Spleen (tissue), 7 donors: ENCODE results near the gene NADK2.

ENCODE experiments used
- POLR2AphosphoS5 ChIP-seq, 3 donors: sonication (generic); formaldehyde crosslinking; IDR thresholded peaks; one replicate each; pipeline ENCODE4 v1.5.1; 2017; ENCODE audit warnings: antibody characterized with exemption in 3 of 3
- TF ChIP-seq, protein P1 (sequence below), 11 experiments: fragments of 200-600 bp in 7 of 11; fragments of 450-650 bp in 4 of 11; sonication (generic) in 4 of 11; IDR thresholded peaks in 8 of 11; conservative IDR thresholded peaks in 3 of 11; 1 replicate in 7 of 11; 2 replicates in 4 of 11; pipeline versions ENCODE4 v1.4.0 to v1.8.0; 2016 to 2021; ENCODE audit warnings: antibody characterized with exemption in 11 of 11, inconsistent platforms in 4 of 11, mild to moderate bottlenecking in 1 of 11
- donor health status: DM: no; HTN: no; CAD: no; lungs with moderate emphysema.
- donor health status: DM: no; HTN: no; CAD: no.
- donor health status: DM: no; HTN: no; CAD: no.

DNA sequence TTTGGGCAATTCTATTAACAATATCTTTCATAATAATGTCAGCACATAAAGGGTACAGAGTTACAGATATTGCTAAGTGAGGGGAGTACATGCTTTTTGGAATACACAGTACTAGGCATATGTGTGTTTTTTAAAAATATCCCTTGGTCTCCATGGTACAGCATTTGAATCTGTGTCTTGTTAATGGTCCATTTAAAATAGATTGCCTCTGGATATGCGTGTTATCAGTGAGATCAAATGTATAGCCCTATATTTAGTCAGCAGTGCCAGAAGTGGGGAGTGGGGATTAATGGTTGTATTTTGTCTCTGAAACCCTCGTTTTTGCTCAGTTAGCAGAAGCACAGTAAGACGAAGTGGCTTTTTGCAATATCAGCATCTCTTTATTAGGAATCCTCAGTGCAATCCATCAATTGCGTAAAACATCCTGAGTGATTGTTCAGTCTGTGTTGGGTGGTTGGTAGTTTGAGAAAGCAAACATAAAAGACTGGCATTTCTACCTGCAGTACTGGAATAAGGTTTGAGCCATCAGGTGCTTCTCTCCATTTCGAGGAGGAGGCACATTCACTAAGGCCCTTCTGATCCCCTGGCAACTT lies 70.8 kb downstream of the NADK2 start:
- TF ChIP-seq, protein P1, sequence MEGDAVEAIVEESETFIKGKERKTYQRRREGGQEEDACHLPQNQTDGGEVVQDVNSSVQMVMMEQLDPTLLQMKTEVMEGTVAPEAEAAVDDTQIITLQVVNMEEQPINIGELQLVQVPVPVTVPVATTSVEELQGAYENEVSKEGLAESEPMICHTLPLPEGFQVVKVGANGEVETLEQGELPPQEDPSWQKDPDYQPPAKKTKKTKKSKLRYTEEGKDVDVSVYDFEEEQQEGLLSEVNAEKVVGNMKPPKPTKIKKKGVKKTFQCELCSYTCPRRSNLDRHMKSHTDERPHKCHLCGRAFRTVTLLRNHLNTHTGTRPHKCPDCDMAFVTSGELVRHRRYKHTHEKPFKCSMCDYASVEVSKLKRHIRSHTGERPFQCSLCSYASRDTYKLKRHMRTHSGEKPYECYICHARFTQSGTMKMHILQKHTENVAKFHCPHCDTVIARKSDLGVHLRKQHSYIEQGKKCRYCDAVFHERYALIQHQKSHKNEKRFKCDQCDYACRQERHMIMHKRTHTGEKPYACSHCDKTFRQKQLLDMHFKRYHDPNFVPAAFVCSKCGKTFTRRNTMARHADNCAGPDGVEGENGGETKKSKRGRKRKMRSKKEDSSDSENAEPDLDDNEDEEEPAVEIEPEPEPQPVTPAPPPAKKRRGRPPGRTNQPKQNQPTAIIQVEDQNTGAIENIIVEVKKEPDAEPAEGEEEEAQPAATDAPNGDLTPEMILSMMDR (IDR thresholded peaks at IDR 0.05 in 8 of 11, conservative IDR thresholded peaks at IDR 0.05 in 3 of 11) = no peak
- TF ChIP-seq POLR2AphosphoS5 (IDR thresholded peaks at IDR 0.05) = no peak
